ENCODE data around the gene CES4A. TPM values are rescaled to one million over a fixed set of nuclear protein-coding genes. Genes with fewer than 3 reads are reported as not detected.

CES4A gene
- total and polyA plus RNA-seq, 9 of the 15 experiments (the other 6 are each of a cell fraction or from before 2014, with no cell fraction given) = 0.09 to 0.13 (median 0.11) TPM; not detected in 6

DNA sequence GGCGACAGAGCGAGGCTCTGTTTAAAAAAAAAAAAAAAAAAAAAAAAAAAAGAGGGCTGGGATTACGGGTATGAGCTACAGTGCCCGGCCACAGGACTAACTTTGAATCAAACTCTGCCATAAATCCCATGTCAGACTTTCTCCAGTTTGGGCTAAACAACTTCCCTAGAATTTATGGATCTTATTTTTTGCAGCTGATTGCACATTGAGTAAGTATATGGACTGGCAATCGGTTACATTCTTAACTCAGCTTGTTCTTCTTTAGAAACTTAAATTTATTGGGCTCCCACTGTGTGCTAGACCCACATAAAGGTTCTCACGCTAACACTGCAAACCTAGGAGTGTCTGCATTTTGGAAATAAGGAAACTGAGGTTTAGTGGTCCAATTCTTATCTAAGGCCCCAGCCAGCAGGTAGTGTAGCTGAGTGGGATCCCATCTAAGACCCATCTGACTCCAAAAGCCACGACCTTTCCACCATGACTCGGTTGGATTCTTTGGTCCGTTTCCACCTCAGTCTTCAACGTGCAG is 39.8 kb downstream of the CES4A start (continued):
- TF ChIP-seq, protein P1, sequence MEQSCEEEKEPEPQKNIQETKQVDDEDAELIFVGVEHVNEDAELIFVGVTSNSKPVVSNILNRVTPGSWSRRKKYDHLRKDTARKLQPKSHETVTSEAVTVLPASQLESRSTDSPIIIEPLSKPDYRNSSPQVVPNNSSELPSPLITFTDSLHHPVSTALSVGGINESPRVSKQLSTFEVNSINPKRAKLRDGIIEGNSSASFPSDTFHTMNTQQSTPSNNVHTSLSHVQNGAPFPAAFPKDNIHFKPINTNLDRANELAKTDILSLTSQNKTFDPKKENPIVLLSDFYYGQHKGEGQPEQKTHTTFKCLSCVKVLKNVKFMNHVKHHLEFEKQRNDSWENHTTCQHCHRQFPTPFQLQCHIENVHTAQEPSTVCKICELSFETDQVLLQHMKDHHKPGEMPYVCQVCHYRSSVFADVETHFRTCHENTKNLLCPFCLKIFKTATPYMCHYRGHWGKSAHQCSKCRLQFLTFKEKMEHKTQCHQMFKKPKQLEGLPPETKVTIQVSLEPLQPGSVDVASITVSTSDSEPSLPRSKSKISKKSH (CRISPR knock-in tag; IDR thresholded peaks at IDR 0.05) = no peak
- no peak for TF ChIP-seq NCOA6 (IDR thresholded peaks at IDR 0.05)
- peak; percentile 91 for TF ChIP-seq FOXP1 (CRISPR knock-in tag; IDR thresholded peaks at IDR 0.05)
- TF ChIP-seq TCF7L2 (IDR thresholded peaks at IDR 0.05; ENCODE audit: low read depth, low read length) = no peak
- TF ChIP-seq ZNF436 (CRISPR knock-in tag; IDR thresholded peaks at IDR 0.05) = no peak
- TF ChIP-seq, protein P2, sequence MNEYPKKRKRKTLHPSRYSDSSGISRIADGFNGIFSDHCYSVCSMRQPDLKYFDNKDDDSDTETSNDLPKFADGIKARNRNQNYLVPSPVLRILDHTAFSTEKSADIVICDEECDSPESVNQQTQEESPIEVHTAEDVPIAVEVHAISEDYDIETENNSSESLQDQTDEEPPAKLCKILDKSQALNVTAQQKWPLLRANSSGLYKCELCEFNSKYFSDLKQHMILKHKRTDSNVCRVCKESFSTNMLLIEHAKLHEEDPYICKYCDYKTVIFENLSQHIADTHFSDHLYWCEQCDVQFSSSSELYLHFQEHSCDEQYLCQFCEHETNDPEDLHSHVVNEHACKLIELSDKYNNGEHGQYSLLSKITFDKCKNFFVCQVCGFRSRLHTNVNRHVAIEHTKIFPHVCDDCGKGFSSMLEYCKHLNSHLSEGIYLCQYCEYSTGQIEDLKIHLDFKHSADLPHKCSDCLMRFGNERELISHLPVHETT (CRISPR knock-in tag; conservative IDR thresholded peaks at IDR 0.05 in 1 of 2, IDR thresholded peaks at IDR 0.05 in 1 of 2) = no peak
- no peak for TF ChIP-seq NR2F6 (CRISPR knock-in tag; IDR thresholded peaks at IDR 0.05)
- TF ChIP-seq E2F3 (CRISPR knock-in tag; IDR thresholded peaks at IDR 0.05) = no peak; the same call in 1 of the 2 replicates
- TF ChIP-seq ZNF75A (CRISPR knock-in tag; IDR thresholded peaks at IDR 0.05) = no peak
- no peak for TF ChIP-seq ZNF217 (CRISPR knock-in tag; IDR thresholded peaks at IDR 0.05)
- TF ChIP-seq ZNF23 (CRISPR knock-in tag; IDR thresholded peaks at IDR 0.05) = no peak
- TF ChIP-seq SMARCA4 (IDR thresholded peaks at IDR 0.05) = peak; percentile 60; the same call in 1 of the 2 replicates
- TF ChIP-seq PYGO2 (tag; IDR thresholded peaks at IDR 0.05) = no peak
- TF ChIP-seq HDAC2 (IDR thresholded peaks at IDR 0.05) = no peak
- no peak for TF ChIP-seq RBFOX2 (IDR thresholded peaks at IDR 0.05; ENCODE audit: low read depth, low read length)
- no peak for TF ChIP-seq MCM5 (IDR thresholded peaks at IDR 0.05; ENCODE audit: low read depth)
- no peak for TF ChIP-seq SP1 (CRISPR knock-in tag; IDR thresholded peaks at IDR 0.05)
- TF ChIP-seq ZFX (CRISPR knock-in tag; IDR thresholded peaks at IDR 0.05) = no peak
- no peak for TF ChIP-seq ZNF699 (CRISPR knock-in tag; IDR thresholded peaks at IDR 0.05; ENCODE audit: insufficient replicate concordance)
- TF ChIP-seq, protein P3, sequence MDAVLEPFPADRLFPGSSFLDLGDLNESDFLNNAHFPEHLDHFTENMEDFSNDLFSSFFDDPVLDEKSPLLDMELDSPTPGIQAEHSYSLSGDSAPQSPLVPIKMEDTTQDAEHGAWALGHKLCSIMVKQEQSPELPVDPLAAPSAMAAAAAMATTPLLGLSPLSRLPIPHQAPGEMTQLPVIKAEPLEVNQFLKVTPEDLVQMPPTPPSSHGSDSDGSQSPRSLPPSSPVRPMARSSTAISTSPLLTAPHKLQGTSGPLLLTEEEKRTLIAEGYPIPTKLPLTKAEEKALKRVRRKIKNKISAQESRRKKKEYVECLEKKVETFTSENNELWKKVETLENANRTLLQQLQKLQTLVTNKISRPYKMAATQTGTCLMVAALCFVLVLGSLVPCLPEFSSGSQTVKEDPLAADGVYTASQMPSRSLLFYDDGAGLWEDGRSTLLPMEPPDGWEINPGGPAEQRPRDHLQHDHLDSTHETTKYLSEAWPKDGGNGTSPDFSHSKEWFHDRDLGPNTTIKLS (IDR thresholded peaks at IDR 0.05; ENCODE audit: borderline replicate concordance, low read depth) = no peak
- TF ChIP-seq ZNF253 (CRISPR knock-in tag; conservative IDR thresholded peaks at IDR 0.05) = no peak
- TF ChIP-seq CSDE1 (IDR thresholded peaks at IDR 0.05) = no peak
- TF ChIP-seq, protein P4, sequence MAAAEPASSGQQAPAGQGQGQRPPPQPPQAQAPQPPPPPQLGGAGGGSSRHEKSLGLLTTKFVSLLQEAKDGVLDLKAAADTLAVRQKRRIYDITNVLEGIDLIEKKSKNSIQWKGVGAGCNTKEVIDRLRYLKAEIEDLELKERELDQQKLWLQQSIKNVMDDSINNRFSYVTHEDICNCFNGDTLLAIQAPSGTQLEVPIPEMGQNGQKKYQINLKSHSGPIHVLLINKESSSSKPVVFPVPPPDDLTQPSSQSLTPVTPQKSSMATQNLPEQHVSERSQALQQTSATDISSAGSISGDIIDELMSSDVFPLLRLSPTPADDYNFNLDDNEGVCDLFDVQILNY (CRISPR knock-in tag; IDR thresholded peaks at IDR 0.05) = no peak
- no peak for TF ChIP-seq BRF1 (IDR thresholded peaks at IDR 0.05; ENCODE audit: borderline replicate concordance, extremely low read depth, insufficient read length)
- no peak for TF ChIP-seq ZNF224 (CRISPR knock-in tag; IDR thresholded peaks at IDR 0.05)
- no peak for TF ChIP-seq GTF2E2 (tag; IDR thresholded peaks at IDR 0.05)
- no peak for TF ChIP-seq ZNF232 (CRISPR knock-in tag; IDR thresholded peaks at IDR 0.05)

Measured in K562 (cell line).